ENCODE measurements around the gene CLSTN1.

- TF ChIP-seq CTCF (IDR thresholded peaks at IDR 0.05) (no peak), EZH2 (IDR thresholded peaks at IDR 0.05; ENCODE audit: borderline replicate concordance, insufficient read depth, low read depth, low read length, poor library complexity, severe bottlenecking) (no peak)
Observed at GRCh38 chr1:9722378-9722749, 101.4 kb downstream of the CLSTN1 start.

Measured in B cell (primary cell).